ENCODE measurements around the gene PPIAL4G. TPM values are rescaled to one million over a fixed set of nuclear protein-coding genes. Genes with fewer than 3 reads are reported as not detected.

The PPIAL4G gene
- total RNA-seq, 6 donors from 2014 or later: 0.10 TPM; not detected in 5

Small RNA genes within 50 kb of the gene (small RNA-seq; reads per million reads assigned to genes)
- gene RF00003: 0 to 0.68 (median 0.10) reads per million in 4 donors

Other genes starting within 250 kb of the PPIAL4G start
- 100 to 1,000 TPM in 1 of 6 donors, 10 to 100 TPM in 5; 19.4 to 104 (median 38.0) TPM for gene NBPF14, start 112.7 kb upstream of the PPIAL4G start, total RNA-seq